ENCODE results near the gene OTULIN. TPM values are rescaled to one million over a fixed set of nuclear protein-coding genes. Genes with fewer than 3 reads are reported as not detected.

OTULIN gene
- polyA plus RNA-seq, 1 of the 3 experiments (the other 2 are of a cell fraction), result 6.6 TPM

- 100% methylated on average over 8 of the region's 9 CpGs for WGBS (ENCODE audit: low lambda C conversion rate)
- POLR2A ChIA-PET, result no interaction called here
- no peaks in the 10 kb centered on the region for H3K9me3 ChIP-seq
- H3K79me2 ChIP-seq (ENCODE audit: insufficient read depth), result no peaks in the 10 kb centered on the region
- H3K27ac ChIP-seq (ENCODE audit: low read depth in 2 of 2, low read length in 1 of 2), result no peak overlapping the region; a peak in 1 of 4 replicates
- H2AFZ ChIP-seq (ENCODE audit: low read depth), result no peak overlapping the region
- CTCF ChIA-PET, result interaction anchor here (1.1 to 4.4 kb wide), 3 partner anchors 15 to 265 kb away, joined by 3 to 26 read pairs (median 3); no protein-coding TSS in a partner anchor
- no peak overlapping the region for H3K4me2 ChIP-seq
- peaks cover 0 to 29% of the 10 kb centered on the region in 2 experiments; a peak in 3 of 4 replicates for H3K4me1 ChIP-seq (ENCODE audit: control insufficient read depth in 1 of 2, insufficient read depth in 2 of 2, low read depth in 1 of 2, low read length in 1 of 2)
- DNase-seq, result no peak
- H3K9ac ChIP-seq, result no peak overlapping the region
- H3K27me3 ChIP-seq (ENCODE audit: insufficient read depth), result no peaks in the 10 kb centered on the region
- H3K4me3 ChIP-seq (ENCODE audit: low read depth in 2 of 2, low read length in 1 of 2), result no peak overlapping the region
- TF ChIP-seq CHD2 (IDR thresholded peaks at IDR 0.05; ENCODE audit: low read length, partially characterized antibody), result no peak
- no peak for TF ChIP-seq TAF1 (IDR thresholded peaks at IDR 0.05; ENCODE audit: borderline replicate concordance, low read depth, low read length)
- no peak for TF ChIP-seq NRF1 (IDR thresholded peaks at IDR 0.05; ENCODE audit: low read depth, low read length)
- no peak for TF ChIP-seq RCOR1 (IDR thresholded peaks at IDR 0.05; ENCODE audit: low read length)
- no peak for TF ChIP-seq NFIC (IDR thresholded peaks at IDR 0.05; ENCODE audit: borderline replicate concordance)
- no peak for TF ChIP-seq FOXJ3 (CRISPR knock-in tag; IDR thresholded peaks at IDR 0.05)
- no peak for TF ChIP-seq ZBTB33 (IDR thresholded peaks at IDR 0.05; ENCODE audit: borderline replicate concordance, low read depth)
- TF ChIP-seq USF1 (IDR thresholded peaks at IDR 0.05; ENCODE audit: borderline replicate concordance, low read depth), result no peak
- no peak for TF ChIP-seq ELF1 (IDR thresholded peaks at IDR 0.05)
- TF ChIP-seq GABPA (IDR thresholded peaks at IDR 0.05; ENCODE audit: low read depth), result no peak
- no peak for TF ChIP-seq USF2 (IDR thresholded peaks at IDR 0.05; ENCODE audit: borderline replicate concordance, low read depth, low read length)
- H3K9me2 ChIP-seq, result no peaks in the 10 kb centered on the region
- peaks cover 3 to 21% of the 10 kb centered on the region in 2 experiments for H3K36me3 ChIP-seq (replicated peaks in 1 of 2; ENCODE audit: control insufficient read depth in 1 of 2, insufficient read depth in 2 of 2, low read length in 1 of 2)
- peaks cover 26% of the 10 kb centered on the region for H3F3A ChIP-seq (replicated peaks; ENCODE audit: insufficient read depth)
- no peaks in the 10 kb centered on the region for H4K20me1 ChIP-seq (ENCODE audit: insufficient read depth)
These were observed 78.0 kb downstream of the OTULIN start for GRCh38 chr5:14742498-14742897.

- peak overlapping the region in 1 of 2 experiments; percentile 77; a peak in 2 of 4 replicates for H3K27ac ChIP-seq (ENCODE audit: low read depth in 2 of 2, low read length in 1 of 2)
- H3K9me3 ChIP-seq, result no peaks in the 10 kb centered on the region
- H3K4me3 ChIP-seq (ENCODE audit: low read depth in 2 of 2, low read length in 1 of 2), result no peak overlapping the region
- H3K36me3 ChIP-seq (replicated peaks in 1 of 2; ENCODE audit: control insufficient read depth in 1 of 2, insufficient read depth in 2 of 2, low read length in 1 of 2), result peaks cover 3 to 21% of the 10 kb centered on the region in 2 experiments
- H3F3A ChIP-seq (replicated peaks; ENCODE audit: insufficient read depth), result peaks cover 26% of the 10 kb centered on the region
- CTCF ChIA-PET, result interaction anchor here (1.4 to 4.4 kb wide), 3 partner anchors 16 to 264 kb away, joined by 3 to 26 read pairs (median 11); no protein-coding TSS in a partner anchor
- WGBS (ENCODE audit: low lambda C conversion rate), result 67% methylated on average over 6 of the region's 6 CpGs
- H3K4me1 ChIP-seq (ENCODE audit: control insufficient read depth in 1 of 2, insufficient read depth in 2 of 2, low read depth in 1 of 2, low read length in 1 of 2), result peaks cover 0 to 29% of the 10 kb centered on the region in 2 experiments; a peak in 3 of 4 replicates
- no peaks in the 10 kb centered on the region for H3K79me2 ChIP-seq (ENCODE audit: insufficient read depth)
- 0 out of 2 replicates have a peak, but pooled peaks have one; percentile 14 for TF ChIP-seq CTCF (IDR thresholded peaks at IDR 0.05)
- peak; percentile 33 for TF ChIP-seq TCF12 (IDR thresholded peaks at IDR 0.05)
- peak; percentile 23; the same call in 1 of the 2 replicates for TF ChIP-seq MAX (IDR thresholded peaks at IDR 0.05; ENCODE audit: low read depth)
- peak; percentile 42; the same call in 1 of the 2 replicates for TF ChIP-seq JUND (IDR thresholded peaks at IDR 0.05)
- peak; percentile 74 for TF ChIP-seq FOSL2 (IDR thresholded peaks at IDR 0.05; ENCODE audit: borderline replicate concordance, low read depth)
- no peak for TF ChIP-seq TEAD4 (IDR thresholded peaks at IDR 0.05; ENCODE audit: borderline replicate concordance, insufficient read depth)
- peak; percentile 8; the same call in 1 of the 2 replicates for TF ChIP-seq NFIC (IDR thresholded peaks at IDR 0.05; ENCODE audit: borderline replicate concordance)
- TF ChIP-seq CHD2 (IDR thresholded peaks at IDR 0.05; ENCODE audit: low read length, partially characterized antibody), result no peak
- H3K9ac ChIP-seq, result no peak overlapping the region
- no peak for DNase-seq
- POLR2A ChIA-PET, result no interaction called here
- no peak overlapping the region for H2AFZ ChIP-seq (ENCODE audit: low read depth)
- H3K9me2 ChIP-seq, result no peaks in the 10 kb centered on the region
- H4K20me1 ChIP-seq (ENCODE audit: insufficient read depth), result no peaks in the 10 kb centered on the region
- peak overlapping the region; percentile 51 for H3K4me2 ChIP-seq
- no peaks in the 10 kb centered on the region for H3K27me3 ChIP-seq (ENCODE audit: insufficient read depth)
These were observed 79.2 kb downstream of the OTULIN start for GRCh38 chr5:14743601-14744295.

Data from SK-N-SH (cell line).